Suprapubic skin (tissue), 4 donors: ENCODE results near the gene ACOT11. TPM values are rescaled to one million over a fixed set of nuclear protein-coding genes. Genes with fewer than 3 reads are reported as not detected.

Source experiments
- DNase-seq, 2 donors: peaks; one replicate each; pipeline ENCODE4 v3.0.0-alpha.2; 2019; ENCODE audit warnings: low spot score in 2 of 2
- H3K27ac ChIP-seq: fragments of 200-600 bp; sonication (generic); one replicate; pipeline ENCODE4 v1.5.1; 2019
- H3K27me3 ChIP-seq: fragments of 200-600 bp; sonication (generic); one replicate; pipeline ENCODE4 v1.5.1; 2019
- H3K36me3 ChIP-seq: fragments of 200-600 bp; sonication (generic); one replicate; pipeline ENCODE4 v1.5.1; 2019
- H3K4me1 ChIP-seq: fragments of 200-600 bp; sonication (generic); one replicate; pipeline ENCODE4 v1.5.1; 2019
- H3K4me3 ChIP-seq: fragments of 200-600 bp; sonication (generic); one replicate; pipeline ENCODE4 v1.5.1; 2019; ENCODE audit warnings: mild to moderate bottlenecking
- H3K9me3 ChIP-seq: fragments of 200-600 bp; sonication (generic); one replicate; pipeline ENCODE4 v1.5.1; 2019
- EP300 ChIP-seq: sonication (generic); formaldehyde crosslinking; IDR thresholded peaks from one replicate; pipeline ENCODE4 v1.6.1; 2017; ENCODE audit warnings: antibody characterized with exemption
- POLR2A ChIP-seq, 2 donors: fragments of 450-650 bp; IDR thresholded peaks; one replicate each; pipeline ENCODE4 v1.6.1; 2017; ENCODE audit warnings: antibody characterized with exemption in 2 of 2, mild to moderate bottlenecking in 2 of 2, moderate library complexity in 2 of 2
- POLR2AphosphoS5 ChIP-seq, 3 donors: sonication (generic); formaldehyde crosslinking; IDR thresholded peaks; one replicate each; pipeline ENCODE4 v1.6.1; 2017; ENCODE audit warnings: antibody characterized with exemption in 3 of 3
- WGBS: methylation state at CpG from one replicate; pipeline ENCODE4 v1.1.5; 2018; 5-methylcytosine and 5-hydroxymethylcytosine counted together
- total RNA-seq, 4 donors: library from RNA; depleted of rRNA; stranded (reverse); fragments of >200 nt; gene quantifications; one replicate each; pipeline ENCODE4 v1.1.0, GENCODE V29; 2016
- TF ChIP-seq, protein P1 (sequence below), 2 donors: fragments of 200-600 bp in 1 of 2; fragments of 450-650 bp in 1 of 2; sonication (generic) in 1 of 2; IDR thresholded peaks; one replicate each; pipeline ENCODE4 v1.5.1; 2016 to 2019; ENCODE audit warnings: antibody characterized with exemption in 2 of 2, mild to moderate bottlenecking in 1 of 2, moderate library complexity in 1 of 2

The ACOT11 gene
- total RNA-seq, 4 donors from 2014 or later, result 4.7 to 8.5 (median 6.9) TPM

DNA sequence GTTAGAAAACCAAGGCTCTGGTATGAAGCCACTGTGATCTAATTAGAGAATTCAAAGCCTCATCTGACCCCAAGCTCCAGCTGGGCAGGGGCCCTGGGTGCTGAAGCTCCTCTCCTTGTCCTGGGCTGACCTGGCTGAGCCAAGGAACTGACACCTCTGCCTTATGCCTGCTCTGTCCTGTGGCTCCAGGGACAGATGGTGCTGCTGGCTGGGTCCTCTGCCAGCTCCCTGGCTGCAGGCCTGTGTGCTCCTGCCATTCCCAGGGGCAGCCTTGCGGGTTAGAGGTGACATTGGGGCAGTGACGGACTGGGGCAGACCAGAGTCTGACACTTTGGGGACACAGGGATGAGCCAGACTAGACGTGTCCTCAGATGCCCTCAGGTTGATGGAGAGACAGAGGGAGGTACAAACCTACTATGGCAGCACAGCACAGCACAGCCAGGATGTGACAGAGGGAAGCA, 11.8 kb downstream of the ACOT11 start:
- Histone ChIP-seq H3K27ac (no peak overlapping the region), H3K36me3 (no peaks in the 10 kb centered on the region), H3K4me1 (peaks cover 7% of the 10 kb centered on the region), H3K4me3 (no peak overlapping the region), H3K9me3 (no peaks in the 10 kb centered on the region), H3K27me3 (no peaks in the 10 kb centered on the region)
- peak in 1 of 2 donors; percentile 39 for DNase-seq
- 88% methylated on average over 3 of the region's 3 CpGs for WGBS
- TF ChIP-seq POLR2AphosphoS5 (IDR thresholded peaks at IDR 0.05) (no peak), EP300 (no peak), POLR2A (IDR thresholded peaks at IDR 0.05) (no peak)
- TF ChIP-seq, protein P1, sequence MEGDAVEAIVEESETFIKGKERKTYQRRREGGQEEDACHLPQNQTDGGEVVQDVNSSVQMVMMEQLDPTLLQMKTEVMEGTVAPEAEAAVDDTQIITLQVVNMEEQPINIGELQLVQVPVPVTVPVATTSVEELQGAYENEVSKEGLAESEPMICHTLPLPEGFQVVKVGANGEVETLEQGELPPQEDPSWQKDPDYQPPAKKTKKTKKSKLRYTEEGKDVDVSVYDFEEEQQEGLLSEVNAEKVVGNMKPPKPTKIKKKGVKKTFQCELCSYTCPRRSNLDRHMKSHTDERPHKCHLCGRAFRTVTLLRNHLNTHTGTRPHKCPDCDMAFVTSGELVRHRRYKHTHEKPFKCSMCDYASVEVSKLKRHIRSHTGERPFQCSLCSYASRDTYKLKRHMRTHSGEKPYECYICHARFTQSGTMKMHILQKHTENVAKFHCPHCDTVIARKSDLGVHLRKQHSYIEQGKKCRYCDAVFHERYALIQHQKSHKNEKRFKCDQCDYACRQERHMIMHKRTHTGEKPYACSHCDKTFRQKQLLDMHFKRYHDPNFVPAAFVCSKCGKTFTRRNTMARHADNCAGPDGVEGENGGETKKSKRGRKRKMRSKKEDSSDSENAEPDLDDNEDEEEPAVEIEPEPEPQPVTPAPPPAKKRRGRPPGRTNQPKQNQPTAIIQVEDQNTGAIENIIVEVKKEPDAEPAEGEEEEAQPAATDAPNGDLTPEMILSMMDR (IDR thresholded peaks at IDR 0.05), result no peak

DNA sequence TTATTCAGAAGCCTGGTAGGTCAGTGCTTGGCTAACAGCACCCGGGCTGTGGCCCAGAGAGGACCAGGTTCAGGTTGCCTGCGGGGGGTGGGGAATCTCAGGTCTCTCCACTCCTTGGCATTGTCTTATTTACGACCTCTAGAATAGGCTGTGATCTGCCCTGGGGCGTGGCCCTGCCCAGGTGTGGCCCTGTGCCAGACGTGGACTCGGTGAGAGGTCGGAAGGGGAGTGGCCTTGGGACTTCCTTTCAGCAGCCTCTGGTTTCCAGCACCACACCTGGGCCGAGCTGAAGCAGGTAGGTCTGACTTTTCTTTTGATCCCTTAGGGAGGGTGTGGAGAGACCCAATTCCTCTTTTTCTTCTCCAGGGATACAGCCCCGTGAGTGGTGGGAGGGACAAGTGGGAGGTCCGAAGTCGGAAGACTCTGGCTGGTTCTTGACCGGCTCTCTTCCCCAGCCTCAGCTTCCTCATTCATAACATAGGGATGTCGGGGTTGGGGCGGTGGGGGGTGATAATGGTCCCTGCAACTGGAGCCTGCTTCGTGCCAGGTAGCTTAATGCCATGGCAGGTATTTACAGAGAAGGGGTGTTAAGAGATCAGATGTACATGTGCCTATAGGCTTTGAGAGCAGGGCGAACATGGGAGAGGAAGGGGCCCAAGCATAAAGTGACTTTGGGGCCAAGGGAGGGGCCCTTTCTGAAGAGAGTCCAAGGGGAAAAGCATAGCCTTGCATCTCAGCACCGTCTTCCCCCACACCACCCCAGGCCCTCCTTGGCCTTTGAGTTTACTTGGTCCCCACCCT, 16.5 kb downstream of the ACOT11 start:
- Histone ChIP-seq H3K9me3 (no peaks in the 10 kb centered on the region), H3K36me3 (no peaks in the 10 kb centered on the region), H3K4me3 (no peak overlapping the region), H3K27me3 (no peaks in the 10 kb centered on the region), H3K27ac (no peak overlapping the region), H3K4me1 (peaks cover 15% of the 10 kb centered on the region)
- WGBS, result 53% methylated on average over 17 of the region's 17 CpGs
- TF ChIP-seq POLR2AphosphoS5 (IDR thresholded peaks at IDR 0.05) (no peak), EP300 (no peak), POLR2A (IDR thresholded peaks at IDR 0.05) (no peak)
- TF ChIP-seq, protein P1 (IDR thresholded peaks at IDR 0.05), result no peak
- peak in 1 of 2 donors; percentile 61 for DNase-seq

DNA sequence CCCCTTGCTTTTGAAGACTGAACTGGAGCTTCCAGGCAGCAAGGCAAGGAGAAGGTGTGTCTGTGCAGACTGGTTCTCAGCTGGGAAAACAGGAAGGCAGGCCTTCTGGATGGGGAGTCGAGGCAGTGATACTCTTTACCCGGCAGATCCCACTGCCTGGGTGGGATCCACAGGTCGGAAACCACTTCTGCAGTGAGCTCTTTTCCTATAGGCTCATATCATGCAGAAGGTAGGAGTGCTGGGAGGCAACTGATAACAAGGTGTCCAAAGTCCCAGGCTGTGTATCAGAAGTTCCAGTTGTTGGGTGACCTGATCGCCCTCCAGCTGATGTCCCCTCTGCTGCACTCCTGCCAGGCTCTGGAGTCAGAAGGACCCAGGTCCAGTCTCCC, 17.1 kb downstream of the ACOT11 start:
- H3K4me1 ChIP-seq, result peaks cover 15% of the 10 kb centered on the region
- no peak overlapping the region for H3K4me3 ChIP-seq
- TF ChIP-seq, protein P1 (IDR thresholded peaks at IDR 0.05), result no peak
- no peak for TF ChIP-seq POLR2AphosphoS5 (IDR thresholded peaks at IDR 0.05)
- TF ChIP-seq POLR2A (IDR thresholded peaks at IDR 0.05), result no peak
- TF ChIP-seq EP300, result no peak
- WGBS, result 87% methylated on average over 4 of the region's 4 CpGs
- no peaks in the 10 kb centered on the region for H3K36me3 ChIP-seq
- no peak overlapping the region for H3K27ac ChIP-seq
- no peaks in the 10 kb centered on the region for H3K9me3 ChIP-seq
- H3K27me3 ChIP-seq, result no peaks in the 10 kb centered on the region
- no peak for DNase-seq

DNA sequence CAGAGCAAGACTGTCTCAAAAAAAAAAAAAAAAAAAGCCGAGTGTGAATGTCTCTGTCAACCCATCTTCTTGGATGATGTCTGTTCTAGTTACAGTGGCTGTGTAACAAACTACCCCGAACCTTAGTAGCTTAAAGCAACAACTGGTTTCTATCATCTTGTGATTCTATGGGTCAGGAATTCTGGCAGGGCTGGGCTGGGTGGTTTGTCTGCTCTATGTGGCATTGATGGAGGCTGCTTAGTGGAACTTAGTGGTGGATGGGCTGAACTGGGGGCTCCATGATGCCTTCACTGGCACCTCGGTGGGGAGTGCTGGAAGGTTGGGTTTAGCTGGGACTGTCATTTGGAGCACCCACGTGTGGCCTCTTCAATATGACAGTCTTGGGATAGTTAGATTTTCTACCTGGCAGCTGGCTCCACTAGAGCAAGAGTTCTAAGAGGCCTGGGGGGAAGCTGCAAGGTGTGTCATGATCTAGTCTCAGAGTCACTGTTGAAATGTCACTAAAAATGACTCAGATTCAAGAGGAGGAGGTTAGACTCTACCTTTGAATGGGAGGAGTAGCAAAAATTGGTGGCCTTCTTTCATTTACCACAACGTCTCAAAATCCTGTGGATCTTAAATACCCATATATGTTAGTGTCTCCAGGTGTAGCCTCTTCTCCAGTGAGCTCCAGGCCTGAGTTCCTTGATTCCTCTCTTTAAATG, 18.6 kb downstream of the ACOT11 start:
- no peak overlapping the region for H3K27ac ChIP-seq
- TF ChIP-seq, protein P1 (IDR thresholded peaks at IDR 0.05), result no peak
- TF ChIP-seq POLR2AphosphoS5 (IDR thresholded peaks at IDR 0.05), result no peak
- no peak for TF ChIP-seq EP300
- no peak for TF ChIP-seq POLR2A (IDR thresholded peaks at IDR 0.05)
- H3K4me3 ChIP-seq, result no peak overlapping the region
- H3K36me3 ChIP-seq, result no peaks in the 10 kb centered on the region
- no peak for DNase-seq
- H3K27me3 ChIP-seq, result no peaks in the 10 kb centered on the region
- WGBS, result 84% methylated on average over 4 of the region's 5 CpGs
- H3K9me3 ChIP-seq, result no peaks in the 10 kb centered on the region
- peaks cover 20% of the 10 kb centered on the region for H3K4me1 ChIP-seq

DNA sequence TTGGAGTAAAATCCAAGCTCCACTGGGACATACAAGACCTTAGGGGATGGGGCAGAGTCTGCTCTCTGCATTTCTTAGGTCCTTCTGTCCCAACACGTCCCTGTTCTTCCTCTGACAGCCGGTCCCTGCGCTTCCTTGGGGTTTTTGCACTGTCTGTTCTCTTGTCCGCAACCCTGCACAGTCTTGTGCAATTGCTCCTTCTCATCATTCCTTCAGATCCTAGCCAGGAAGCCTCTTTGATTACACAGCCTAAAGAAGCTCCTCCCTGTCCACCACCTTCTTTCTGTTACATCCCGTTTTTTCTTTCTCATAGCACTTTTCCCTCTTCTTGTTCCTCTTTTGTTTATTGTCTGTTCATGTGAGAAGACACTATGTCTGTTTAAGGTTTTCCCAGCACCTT, 19.9 kb downstream of the ACOT11 start:
- Histone ChIP-seq H3K4me1 (peaks cover 29% of the 10 kb centered on the region), H3K9me3 (no peaks in the 10 kb centered on the region), H3K4me3 (no peak overlapping the region), H3K27ac (no peak overlapping the region), H3K27me3 (no peaks in the 10 kb centered on the region), H3K36me3 (no peaks in the 10 kb centered on the region)
- WGBS, result 54% methylated on average over 5 of the region's 5 CpGs
- TF ChIP-seq POLR2A (IDR thresholded peaks at IDR 0.05), result no peak
- no peak for TF ChIP-seq POLR2AphosphoS5 (IDR thresholded peaks at IDR 0.05)
- DNase-seq, result no peak
